GM11168 (cell line): Measurements from ENCODE around the gene ADCYAP1R1.

Source experiments
- in situ Hi-C: fragments of 300-500 bp; cut with MboI; formaldehyde crosslinking; loops from one replicate; pipeline ENCODE4 v1.12.0; 2022; ENCODE audit warnings: low sequenced_read_pairs; ENCODE audit not compliant: unreplicated experiment

The ADCYAP1R1 gene

DNA sequence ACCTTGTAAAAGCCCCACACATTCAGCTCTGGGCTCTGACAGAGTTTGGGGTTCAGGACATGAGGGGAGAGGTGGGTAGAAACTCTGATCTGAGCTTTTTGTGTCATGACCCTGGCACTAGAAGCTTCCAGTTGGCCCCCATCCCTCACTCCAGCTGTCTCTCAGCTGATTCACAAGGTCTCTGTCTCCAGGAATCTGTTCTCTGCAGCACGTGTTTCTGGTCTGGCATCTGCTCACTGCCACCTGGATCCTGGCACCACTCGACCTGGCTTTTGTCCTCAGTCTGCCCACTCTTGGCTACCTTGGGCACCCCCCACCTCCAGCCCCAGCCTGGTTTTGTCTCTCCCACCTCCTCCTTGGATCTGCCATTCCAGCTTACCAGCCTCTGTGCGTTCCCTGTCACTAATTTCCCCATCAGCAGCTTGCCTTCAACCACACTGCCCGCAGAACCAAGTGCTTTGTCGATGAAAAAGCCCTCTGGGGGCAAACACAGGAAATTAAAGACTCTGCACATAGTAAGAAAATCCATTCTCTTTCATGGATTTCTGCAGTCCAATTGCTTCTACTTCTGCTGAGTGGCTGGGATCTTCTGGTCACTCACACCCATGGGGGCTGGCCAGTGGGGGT, 18.3 kb upstream of the ADCYAP1R1 start:
- in situ Hi-C loops, result no loop called here

DNA sequence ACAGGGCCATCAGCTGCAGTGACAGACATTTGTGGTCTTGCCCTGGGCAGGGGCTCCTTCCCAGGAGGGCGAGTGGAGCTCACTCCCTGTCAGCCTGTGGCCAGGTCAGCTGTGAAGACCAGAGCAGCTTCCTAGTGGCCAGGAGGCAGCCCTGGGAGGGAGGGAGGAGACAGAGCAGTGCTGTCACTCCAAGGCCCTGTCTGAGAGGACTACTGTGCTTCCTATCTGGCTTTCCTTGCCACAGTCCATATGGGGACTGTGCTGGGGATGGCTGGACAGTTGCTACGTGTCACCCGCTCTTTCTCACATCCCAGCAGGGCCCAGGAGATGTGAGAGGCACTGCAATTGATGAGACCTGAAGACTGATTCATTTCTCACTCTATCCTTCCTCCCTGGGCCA, 15.2 kb upstream of the ADCYAP1R1 start:
- in situ Hi-C loops, result no loop called here

- in situ Hi-C loops, result no loop called here
Measured at GRCh38 chr7:31043051-31043471, 9.0 kb upstream of the ADCYAP1R1 start.

DNA sequence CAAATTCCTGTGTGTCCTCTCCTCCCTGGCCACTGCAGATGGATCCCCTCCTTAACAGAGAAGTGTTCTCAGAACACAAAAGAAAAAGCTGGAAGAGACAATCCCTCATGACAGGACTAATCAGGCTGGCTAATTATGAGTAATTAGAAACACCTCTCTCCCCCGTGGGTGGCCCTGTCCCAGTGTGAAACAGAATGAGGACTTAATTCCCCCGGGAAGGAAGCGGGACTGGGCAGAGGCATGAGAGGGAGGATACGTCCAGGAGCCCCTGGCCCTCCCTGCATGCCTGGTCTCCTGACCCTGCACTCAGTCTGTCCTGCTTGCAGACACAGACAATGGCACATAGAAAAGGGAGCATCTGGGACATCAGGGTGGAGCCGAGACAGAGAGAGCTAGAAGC, 7.6 kb upstream of the ADCYAP1R1 start:
- in situ Hi-C loops, result no loop called here

DNA sequence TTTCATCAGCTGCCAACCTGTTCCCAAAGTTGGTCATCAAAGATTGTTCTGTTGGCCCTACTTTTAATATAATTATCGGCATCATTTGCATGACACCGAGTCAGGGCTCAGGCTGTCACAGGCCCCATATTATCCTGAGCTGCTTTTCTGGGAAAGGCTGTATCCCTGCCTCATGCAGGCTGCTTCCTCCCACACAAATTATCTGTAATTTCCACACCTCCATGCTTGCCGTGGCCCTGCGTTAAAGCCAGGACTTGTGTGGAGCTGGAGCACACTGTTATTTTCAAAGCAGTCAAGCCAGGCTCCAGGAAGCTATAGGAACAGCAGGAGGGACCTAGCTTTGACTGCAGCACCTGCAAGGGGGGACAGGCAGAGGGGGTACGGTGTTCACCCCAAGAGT, 5.4 kb upstream of the ADCYAP1R1 start:
- in situ Hi-C loops, result no loop called here

DNA sequence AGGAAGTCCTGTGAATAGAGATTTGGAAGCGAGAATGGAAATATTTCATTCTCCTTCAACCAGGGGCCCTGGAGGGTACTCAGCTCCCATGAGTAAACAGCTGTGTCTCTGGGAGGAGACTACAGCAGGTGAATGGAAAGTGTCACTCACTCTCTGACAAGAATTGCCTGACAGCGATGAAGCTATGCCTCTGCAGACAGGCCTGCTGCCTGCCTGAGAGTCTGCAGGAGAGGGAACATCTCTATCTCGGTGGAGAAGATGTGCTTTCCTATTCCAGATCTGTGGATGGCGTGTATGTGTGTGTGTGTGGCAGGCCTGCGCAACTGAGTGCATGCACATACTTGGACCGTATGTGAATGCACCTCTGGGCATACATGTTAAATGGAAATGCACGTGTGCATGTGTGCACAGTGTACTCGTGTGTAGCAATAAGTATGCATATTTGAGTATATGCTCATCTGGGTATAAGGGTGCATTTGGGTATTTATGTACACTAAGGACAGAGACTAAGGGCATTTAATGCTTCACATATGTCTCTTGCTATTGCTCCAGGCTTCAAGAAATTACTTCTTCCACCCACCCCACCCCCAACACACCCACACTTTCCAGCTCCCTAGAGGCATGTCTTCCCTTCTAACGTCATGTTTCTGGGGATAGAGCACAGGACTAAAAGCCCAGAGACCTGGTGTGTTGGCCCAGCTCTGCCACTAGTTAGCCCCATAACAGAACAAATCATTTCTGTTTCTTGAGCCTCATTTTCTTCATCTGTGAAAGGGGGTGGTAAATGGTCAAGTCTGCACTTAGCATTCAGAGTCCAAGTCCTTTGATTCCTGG, 4.6 kb upstream of the ADCYAP1R1 start:
- in situ Hi-C loops, result no loop called here

- in situ Hi-C loops, result no loop called here
Measured at GRCh38 chr7:31049005-31049765, 2.9 kb upstream of the ADCYAP1R1 start.

DNA sequence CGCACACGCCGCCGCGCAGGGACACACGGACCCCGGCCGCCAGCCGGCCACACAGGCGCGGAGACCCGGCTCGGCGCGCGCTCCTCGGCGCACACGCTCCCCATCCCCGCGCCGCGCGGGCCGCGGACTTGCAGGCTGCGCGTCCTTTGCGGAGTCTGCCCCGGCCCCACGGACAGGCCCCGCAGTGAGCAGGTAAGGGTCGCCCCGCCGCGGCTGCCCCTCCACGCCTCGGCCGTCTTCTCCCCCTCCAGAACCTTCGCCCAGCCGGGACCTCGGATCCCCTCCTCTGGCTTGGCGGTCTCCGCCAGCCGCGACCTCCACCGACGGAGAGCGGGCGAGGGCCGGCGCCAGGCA, 356 bp downstream of the ADCYAP1R1 start:
- in situ Hi-C loops, result no loop called here

GRCh38 chr7:31052841-31053601, 913 bp downstream of the ADCYAP1R1 start:
- in situ Hi-C loops, result no loop called here

DNA sequence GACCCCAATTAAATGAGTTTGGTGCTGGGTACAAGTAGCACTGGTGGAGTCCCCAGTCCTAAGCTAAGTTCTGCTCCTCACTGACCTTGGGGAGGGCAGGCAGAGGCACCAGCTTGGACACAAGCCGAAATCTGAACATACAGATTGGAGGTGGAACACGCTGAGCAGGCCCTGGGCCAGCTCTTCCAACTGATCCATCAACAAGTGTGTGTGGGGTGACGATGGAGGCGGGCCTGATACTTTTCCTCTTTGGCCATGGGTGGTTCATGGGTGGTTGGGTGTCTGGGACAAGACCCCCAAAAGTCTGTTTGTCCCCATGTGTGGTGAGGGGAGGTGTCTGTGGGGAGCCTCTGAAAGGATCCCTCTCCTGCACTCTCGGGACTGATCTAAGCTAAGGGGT, 1.9 kb downstream of the ADCYAP1R1 start:
- in situ Hi-C loops, result no loop called here

DNA sequence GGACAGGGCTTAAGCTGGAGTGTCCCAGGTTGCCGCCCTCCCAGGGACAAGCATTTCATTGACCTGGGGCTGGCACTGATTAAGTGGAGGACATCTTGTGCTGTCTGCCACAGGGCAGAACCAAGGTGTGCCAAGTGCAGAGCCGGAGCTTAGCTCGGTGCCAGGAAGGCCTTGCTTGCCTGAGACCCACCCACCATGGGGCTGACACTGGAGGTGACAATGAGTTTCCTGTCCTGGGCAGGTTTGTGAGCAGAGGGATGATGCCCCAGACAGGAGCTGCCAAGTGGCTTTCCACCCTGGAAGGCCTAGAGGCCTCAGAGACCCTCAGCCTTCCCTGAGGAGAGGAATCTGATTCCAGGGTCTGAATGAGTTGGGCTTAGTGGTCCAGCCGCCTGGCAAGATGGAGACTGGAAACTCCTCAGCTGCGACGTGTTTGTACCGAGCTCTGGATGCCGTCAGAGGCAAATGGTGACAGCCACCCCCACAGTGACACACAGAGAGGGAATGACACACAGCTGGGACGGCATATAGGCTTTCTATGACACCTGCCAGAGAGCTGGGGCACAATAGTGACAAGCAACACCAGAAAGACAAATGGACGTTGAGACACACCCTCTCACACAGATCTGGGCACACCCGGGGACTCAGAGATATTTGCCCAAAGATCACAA, 2.6 kb downstream of the ADCYAP1R1 start:
- in situ Hi-C loops, result no loop called here

- in situ Hi-C loops, result no loop called here
Measured at GRCh38 chr7:31055471-31055870, 3.4 kb downstream of the ADCYAP1R1 start.

GRCh38 chr7:31056775-31057346, 4.8 kb downstream of the ADCYAP1R1 start:
- in situ Hi-C loops, result no loop called here

DNA sequence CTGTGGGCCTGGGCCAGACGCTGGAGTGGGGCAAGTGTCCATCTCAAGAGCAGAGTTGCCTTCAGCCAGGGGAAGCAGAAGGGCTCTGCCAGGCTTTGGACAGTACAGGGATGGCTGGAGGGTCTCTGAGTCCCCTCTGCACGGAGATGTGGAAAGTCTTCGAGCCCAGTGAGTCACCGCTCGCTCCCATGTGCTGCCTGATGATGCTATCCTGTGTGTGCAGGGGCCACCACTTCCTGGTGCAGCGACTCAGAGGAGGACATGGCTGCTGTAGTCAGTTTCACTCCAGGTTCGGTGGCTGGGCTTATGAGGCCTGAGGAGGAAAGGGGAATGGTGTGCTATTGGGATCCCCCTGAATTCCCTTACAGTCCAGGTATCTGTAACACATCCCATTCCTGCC, 6.0 kb downstream of the ADCYAP1R1 start:
- in situ Hi-C loops, result no loop called here

GRCh38 chr7:31058688-31059087, 6.6 kb downstream of the ADCYAP1R1 start:
- in situ Hi-C loops, result no loop called here

DNA sequence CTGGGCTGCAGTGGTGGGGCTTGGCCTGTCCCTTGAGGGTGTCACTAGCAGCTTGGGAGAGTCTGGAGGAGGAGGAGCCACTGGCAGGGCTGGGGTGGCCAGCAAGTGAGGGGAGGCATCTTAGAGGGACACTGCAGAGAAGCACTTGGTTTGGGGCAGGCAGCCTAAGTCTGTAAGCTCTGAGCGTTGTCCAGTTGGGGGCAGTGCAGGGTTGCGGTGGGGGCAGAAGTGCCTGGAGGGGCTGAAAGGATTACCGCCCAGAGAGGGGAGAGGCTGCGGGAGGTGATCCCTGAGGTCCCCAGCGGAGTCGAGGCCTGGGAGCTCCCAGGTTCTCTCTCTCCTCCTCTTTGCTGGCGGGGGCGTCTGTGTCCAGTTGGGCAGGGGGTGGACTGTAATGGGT, 7.4 kb downstream of the ADCYAP1R1 start:
- in situ Hi-C loops, result no loop called here

DNA sequence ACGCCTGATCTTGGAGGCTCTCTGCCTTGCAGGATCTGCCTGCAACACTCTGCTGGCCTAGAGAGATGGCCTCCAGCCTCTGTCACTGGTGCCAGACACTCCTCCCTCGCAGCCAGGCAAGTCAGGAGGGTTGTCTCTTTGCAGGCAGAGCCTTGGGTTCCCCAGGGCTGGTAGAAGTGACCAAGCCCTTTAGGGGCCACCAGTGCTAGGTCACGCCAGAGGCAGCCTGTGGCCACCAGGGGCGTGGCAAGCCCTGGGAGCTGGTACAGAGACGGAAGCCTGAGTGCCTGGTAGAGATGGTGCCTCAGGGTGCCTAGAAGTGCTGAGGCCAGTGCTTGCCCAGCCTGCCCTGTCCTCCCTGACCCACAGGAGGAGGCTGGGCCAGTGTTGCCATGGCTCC, 9.1 kb downstream of the ADCYAP1R1 start:
- in situ Hi-C loops, result no loop called here

DNA sequence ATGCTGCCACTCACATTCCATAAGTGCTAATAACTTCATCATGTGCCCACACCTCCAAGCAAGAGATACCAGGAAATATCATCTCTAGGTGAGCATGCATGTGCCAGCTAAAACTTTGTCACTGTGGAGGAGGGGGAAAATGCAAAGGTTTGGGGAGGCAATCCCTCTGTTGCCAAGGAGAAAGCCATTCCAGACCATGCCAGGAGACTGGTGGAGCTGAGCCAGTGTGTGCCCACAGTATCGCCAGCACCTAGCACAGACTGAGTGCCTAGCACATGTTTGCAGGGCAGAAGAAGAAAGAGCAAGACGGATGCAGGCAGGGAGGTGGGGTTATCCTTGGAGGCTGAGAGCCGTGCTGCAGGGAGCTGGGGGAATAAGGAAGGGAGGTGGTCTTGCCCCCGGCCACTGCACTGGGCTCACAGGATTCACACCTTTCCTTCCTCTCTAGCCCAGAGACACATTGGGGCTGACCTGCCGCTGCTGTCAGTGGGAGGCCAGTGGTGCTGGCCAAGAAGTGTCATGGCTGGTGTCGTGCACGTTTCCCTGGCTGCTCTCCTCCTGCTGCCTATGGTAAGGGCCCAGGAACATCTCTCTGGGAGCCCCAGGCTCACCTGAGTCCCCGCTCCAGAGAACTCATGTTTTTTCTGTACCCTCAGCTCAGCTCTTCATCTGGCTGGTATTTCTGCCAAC, 10.8 kb downstream of the ADCYAP1R1 start:
- in situ Hi-C loops, result no loop called here

DNA sequence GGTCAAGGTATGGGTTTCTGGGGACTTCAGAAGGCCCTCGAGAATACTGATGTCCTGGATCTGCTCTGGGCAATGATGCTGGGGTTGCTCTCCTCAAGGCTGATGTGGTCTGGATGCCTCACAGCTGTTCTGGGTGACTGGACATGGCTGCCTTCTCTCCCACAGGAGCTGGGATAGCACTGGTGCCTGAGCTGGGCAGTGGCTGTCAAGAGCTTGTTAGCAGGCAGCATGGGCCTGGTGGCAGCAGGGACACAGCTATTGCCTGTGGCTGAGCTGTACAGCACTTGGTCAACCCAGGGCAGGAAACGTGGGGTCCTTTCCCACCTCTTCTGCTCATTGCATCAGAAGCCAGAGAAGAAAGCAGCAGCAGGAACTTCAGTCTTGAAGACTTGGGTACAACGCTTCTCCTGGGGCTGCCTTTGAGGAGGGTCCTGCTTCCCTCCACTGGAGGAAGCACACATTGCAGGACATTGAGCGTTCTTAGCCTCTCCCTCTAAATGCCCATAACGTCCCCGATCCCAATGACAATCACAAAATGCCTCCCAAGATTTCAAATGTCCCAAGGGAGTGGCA, 13.0 kb downstream of the ADCYAP1R1 start:
- in situ Hi-C loops, result no loop called here
